H9 (cell line): ENCODE results near the gene EPB41L1. TPM values are rescaled to one million over a fixed set of nuclear protein-coding genes. Genes with fewer than 3 reads are reported as not detected.

Source experiments
- DNase-seq: peaks from one replicate; pipeline ENCODE4 v3.0.0-alpha.2; 2017
- H2AFZ ChIP-seq: one replicate; pipeline ENCODE4 v1.6.1; 2013; ENCODE audit warnings: mild to moderate bottlenecking, low read length, control low read depth, moderate library complexity
- H2AK5ac ChIP-seq: 2 replicates; pipeline ENCODE4 v1.6.1; 2013; ENCODE audit warnings: low read length, control low read depth, mixed read lengths; ENCODE audit not compliant: insufficient read length
- H2BK120ac ChIP-seq: one replicate; pipeline ENCODE4 v1.6.1; 2013; ENCODE audit warnings: low read depth, mild to moderate bottlenecking, low read length, control low read depth, inconsistent platforms; ENCODE audit not compliant: poor library complexity, severe bottlenecking
- H2BK12ac ChIP-seq: 2 replicates; pipeline ENCODE4 v1.6.1; 2013; ENCODE audit warnings: low read length, control low read depth, mixed read lengths, low read depth; ENCODE audit not compliant: insufficient read length
- H2BK15ac ChIP-seq: 2 replicates; pipeline ENCODE4 v1.6.1; 2013; ENCODE audit warnings: low read depth, low read length, control low read depth
- H2BK20ac ChIP-seq: one replicate; pipeline ENCODE4 v1.6.1; 2013; ENCODE audit warnings: low read depth, mild to moderate bottlenecking, low read length, control low read depth, inconsistent platforms; ENCODE audit not compliant: poor library complexity, severe bottlenecking
- H2BK5ac ChIP-seq: 2 replicates; pipeline ENCODE4 v1.6.1; 2013; ENCODE audit warnings: low read length, control low read depth, mixed read lengths; ENCODE audit not compliant: insufficient read length
- H3K14ac ChIP-seq: 2 replicates; pipeline ENCODE4 v1.6.1; 2013; ENCODE audit warnings: low read length, control low read depth; ENCODE audit not compliant: insufficient read depth
- H3K18ac ChIP-seq: 2 replicates; pipeline ENCODE4 v1.6.1; 2013; ENCODE audit warnings: low read depth, mild to moderate bottlenecking, mixed read lengths, low read length, control low read depth; ENCODE audit not compliant: insufficient read length
- H3K23ac ChIP-seq: 2 replicates; pipeline ENCODE4 v1.6.1; 2013; ENCODE audit warnings: low read length, control low read depth, mixed read lengths, low read depth; ENCODE audit not compliant: insufficient read length
- H3K23me2 ChIP-seq: 2 replicates; pipeline ENCODE4 v1.6.1; 2013; ENCODE audit warnings: low read depth, mild to moderate bottlenecking, mixed read lengths, low read length, control low read depth; ENCODE audit not compliant: insufficient read length, poor library complexity, severe bottlenecking
- H3K27ac ChIP-seq: 2 replicates; pipeline ENCODE4 v1.5.1; 2013; ENCODE audit warnings: low read length, control low read depth, mixed read lengths, low read depth; ENCODE audit not compliant: insufficient read length
- H3K27me3 ChIP-seq: 2 replicates; pipeline ENCODE4 v1.6.1; 2013; ENCODE audit warnings: low read length, control low read depth, inconsistent platforms; ENCODE audit not compliant: insufficient read depth
- H3K4ac ChIP-seq: 2 replicates; pipeline ENCODE4 v1.6.1; 2013; ENCODE audit warnings: low read depth, mild to moderate bottlenecking, control low read depth, inconsistent platforms, low read length, moderate library complexity
- H3K4me1 ChIP-seq: 2 replicates; pipeline ENCODE4 v1.6.1; 2013; ENCODE audit warnings: low read length, control low read depth, inconsistent platforms; ENCODE audit not compliant: insufficient read depth
- H3K4me2 ChIP-seq: 2 replicates; pipeline ENCODE4 v1.6.1; 2013; ENCODE audit warnings: low read length, control low read depth, mixed read lengths; ENCODE audit not compliant: insufficient read length, insufficient read depth
- H3K56ac ChIP-seq: 2 replicates; pipeline ENCODE4 v1.6.1; 2013; ENCODE audit warnings: low read depth, mild to moderate bottlenecking, mixed read lengths, low read length, control low read depth; ENCODE audit not compliant: insufficient read length
- H3K79me1 ChIP-seq: 2 replicates; pipeline ENCODE4 v1.6.1; 2013; ENCODE audit warnings: low read depth, mild to moderate bottlenecking, moderate library complexity, low read length, control low read depth, inconsistent platforms; ENCODE audit not compliant: insufficient read depth, poor library complexity, severe bottlenecking
- H3K79me2 ChIP-seq: 2 replicates; pipeline ENCODE4 v1.6.1; 2013; ENCODE audit warnings: low read length, control low read depth, inconsistent platforms; ENCODE audit not compliant: insufficient read depth
- H3K9ac ChIP-seq: 2 replicates; pipeline ENCODE4 v1.6.1; 2013; ENCODE audit warnings: low read length, control low read depth, mixed read lengths; ENCODE audit not compliant: insufficient read length; ENCODE audit errors: extremely low read depth
- H3K9me3 ChIP-seq: one replicate; pipeline ENCODE4 v1.6.1; 2013; ENCODE audit warnings: low read depth, low read length, inconsistent platforms; ENCODE audit not compliant: control insufficient read depth
- H3T11ph ChIP-seq: one replicate; pipeline ENCODE4 v1.6.1; 2013; ENCODE audit warnings: mild to moderate bottlenecking, low read length, control low read depth, inconsistent platforms
- H4K20me1 ChIP-seq: one replicate; pipeline ENCODE4 v1.6.1; 2013; ENCODE audit not compliant: control insufficient read depth, insufficient read length, insufficient read depth
- H4K5ac ChIP-seq: 2 replicates; pipeline ENCODE4 v1.6.1; 2013; ENCODE audit warnings: low read depth, mild to moderate bottlenecking, mixed read lengths, low read length, control low read depth; ENCODE audit not compliant: insufficient read length
- H4K8ac ChIP-seq: replicated peaks from 2 replicates; pipeline ENCODE4 v1.6.1; 2013; ENCODE audit warnings: low read length, control low read depth, mixed read lengths, low read depth; ENCODE audit not compliant: insufficient read length
- H4K91ac ChIP-seq: 2 replicates; pipeline ENCODE4 v1.6.1; 2013; ENCODE audit warnings: low read depth, mild to moderate bottlenecking, moderate library complexity, mixed read lengths, low read length, control low read depth; ENCODE audit not compliant: insufficient read length
- H3K27ac Mint-ChIP-seq, 3 experiments: 2 replicates in 2 of 3; 3 replicates in 1 of 3; pipeline ENCODE4 v1.8.0; 2020 to 2021; ENCODE audit warnings: mixed read lengths in 3 of 3, mild to moderate bottlenecking in 1 of 3, moderate library complexity in 1 of 3
- H3K27me3 Mint-ChIP-seq: 2 replicates; pipeline ENCODE4 v1.8.0; 2021; ENCODE audit warnings: low read depth, mild to moderate bottlenecking, moderate library complexity, mixed read lengths
- H3K36me3 Mint-ChIP-seq, 3 experiments: 2 replicates in 2 of 3; 3 replicates in 1 of 3; pipeline ENCODE4 v1.8.0; 2020 to 2021; ENCODE audit warnings: low read depth in 3 of 3, mixed read lengths in 3 of 3; ENCODE audit not compliant: insufficient read depth in 1 of 3
- H3K4me1 Mint-ChIP-seq, 2 experiments: 2 replicates each; pipeline ENCODE4 v1.8.0; 2020; ENCODE audit warnings: mixed read lengths in 2 of 2
- H3K4me3 Mint-ChIP-seq, 2 experiments: 2 replicates in 1 of 2; 3 replicates in 1 of 2; pipeline ENCODE4 v1.8.0; 2020 to 2021; ENCODE audit warnings: mild to moderate bottlenecking in 2 of 2, mixed read lengths in 2 of 2, moderate library complexity in 1 of 2
- H3K9me3 Mint-ChIP-seq, 2 experiments: 2 replicates in 1 of 2; 3 replicates in 1 of 2; pipeline ENCODE4 v1.8.0; 2020; ENCODE audit warnings: mild to moderate bottlenecking in 2 of 2, mixed read lengths in 2 of 2, moderate library complexity in 1 of 2
- CTCF ChIP-seq: fragments of 200-600 bp; sonication (generic); conservative IDR thresholded peaks from 3 replicates; pipeline ENCODE4 v1.8.0; 2021; ENCODE audit warnings: antibody characterized with exemption, mild to moderate bottlenecking
- WGBS: extraction: QIAGEN DNeasy Blood & Tissue Kit; methylation state at CpG from one replicate; pipeline ENCODE4 v1.1.7; 2013; ENCODE audit warnings: missing lambda C conversion rate, low lambda C conversion rate, mixed read lengths; ENCODE audit not compliant: insufficient read length; ENCODE audit errors: extremely low coverage; 5-methylcytosine and 5-hydroxymethylcytosine counted together
- total RNA-seq: library from RNA; stranded (reverse); gene quantifications from 2 replicates; pipeline ENCODE4 v1.2.1, GENCODE V29; 2021

Gene EPB41L1
- total RNA-seq, 1 experiment from 2014 or later, result 31.1 TPM

- Histone ChIP-seq H3K79me2 (no peaks in the 10 kb centered on the region), H2AK5ac (no peak overlapping the region)
Observed at GRCh38 chr20:36279362-36279761, 124.8 kb downstream of the EPB41L1 start.

More at GRCh38 chr20:36279362-36279761, 124.8 kb downstream of the EPB41L1 start:
- Histone ChIP-seq H2BK15ac (no peak overlapping the region), H2BK20ac (no peak overlapping the region), H3K23me2 (no peaks in the 10 kb centered on the region), H3K27me3 (no peaks in the 10 kb centered on the region), H3K23ac (no peak overlapping the region), H3K56ac (no peak overlapping the region), H2BK12ac (no peak overlapping the region), H2BK120ac (no peak overlapping the region), H4K91ac (no peak overlapping the region), H2AFZ (no peak overlapping the region), H3K4me1 (no peaks in the 10 kb centered on the region), H3K9ac (no peak overlapping the region), H3K14ac (no peak overlapping the region), H4K5ac (no peak overlapping the region), H3K18ac (no peak overlapping the region), H3T11ph (no peak overlapping the region), H3K9me3 (no peaks in the 10 kb centered on the region), H3K4me2 (no peak overlapping the region), H4K8ac (no peak overlapping the region), H3K79me1 (no peaks in the 10 kb centered on the region), H3K4ac (no peak overlapping the region), H4K20me1 (no peaks in the 10 kb centered on the region), H3K27ac (no peak overlapping the region), H2BK5ac (no peak overlapping the region)
- H3K9me3 Mint-ChIP-seq, result peaks cover 0 to 3% of the 10 kb centered on the region in 2 experiments; a peak in 1 of 5 replicates
- no peak overlapping the region for H3K27ac Mint-ChIP-seq
- H3K4me1 Mint-ChIP-seq, result peaks cover 0 to 12% of the 10 kb centered on the region in 2 experiments; a peak in 3 of 4 replicates
- no peaks in the 10 kb centered on the region for H3K36me3 Mint-ChIP-seq
- peaks cover 10% of the 10 kb centered on the region for H3K27me3 Mint-ChIP-seq
- no peak overlapping the region for H3K4me3 Mint-ChIP-seq
- no CpG with 5 or more reads among the region's 5 CpGs for WGBS
- TF ChIP-seq CTCF, result no peak
- no peak for DNase-seq
